Measurements from ENCODE around the gene WDR6.
A peak's percentile ranks its signal among the peaks of the same experiment; 100 is the strongest.
"Not testable (repeated sequence)": the region's sequence is repeated elsewhere in the genome, so short reads cannot be mapped to it uniquely, and the experiment has no call there.

The WDR6 gene

GRCh38 chr3:48990636-48991469 is 16.3 kb upstream of the WDR6 start:
- peak; percentile 46 for DNase-seq (ENCODE audit: low spot score)

- DNase-seq (ENCODE audit: low spot score) = no peak
Measured at GRCh38 chr3:48991851-48992545, 15.2 kb upstream of the WDR6 start.

- no peak for DNase-seq (ENCODE audit: low spot score)
Measured at GRCh38 chr3:48993834-48994233, 13.4 kb upstream of the WDR6 start.

GRCh38 chr3:48996640-48997039 is 10.6 kb upstream of the WDR6 start:
- DNase-seq (ENCODE audit: low spot score) = no peak

- DNase-seq (ENCODE audit: low spot score) = no peak
Measured at GRCh38 chr3:48997102-48997635, 10.0 kb upstream of the WDR6 start.

GRCh38 chr3:48997714-48998637 is 9.2 kb upstream of the WDR6 start:
- no peak for DNase-seq (ENCODE audit: low spot score)

GRCh38 chr3:48999085-48999858 is 7.9 kb upstream of the WDR6 start:
- DNase-seq (ENCODE audit: low spot score) = no peak

GRCh38 chr3:49001155-49001554 is 6.0 kb upstream of the WDR6 start:
- DNase-seq (ENCODE audit: low spot score) = no peak

- DNase-seq (ENCODE audit: low spot score) = no peak
Measured at GRCh38 chr3:49004352-49005302, 2.6 kb upstream of the WDR6 start.

GRCh38 chr3:49005303-49005680 is 1.9 kb upstream of the WDR6 start:
- no peak for DNase-seq (ENCODE audit: low spot score)

- no peak for DNase-seq (ENCODE audit: low spot score)
Measured at GRCh38 chr3:49005998-49006397, 1.2 kb upstream of the WDR6 start.

- DNase-seq (ENCODE audit: low spot score) = no peak
Measured at GRCh38 chr3:49006408-49007067, 653 bp upstream of the WDR6 start.

- peak; percentile 77 for DNase-seq (ENCODE audit: low spot score)
Measured at GRCh38 chr3:49007771-49008528, 759 bp downstream of the WDR6 start.

- DNase-seq (ENCODE audit: low spot score) = not testable (repeated sequence)
Measured at GRCh38 chr3:49008627-49009026, 1.4 kb downstream of the WDR6 start.

GRCh38 chr3:49009396-49009795 is 2.2 kb downstream of the WDR6 start:
- no peak for DNase-seq (ENCODE audit: low spot score)

- DNase-seq (ENCODE audit: low spot score) = no peak
Measured at GRCh38 chr3:49012441-49013017, 5.3 kb downstream of the WDR6 start.

- DNase-seq (ENCODE audit: low spot score) = no peak
Measured at GRCh38 chr3:49013113-49013737, 6.0 kb downstream of the WDR6 start.
